SK-N-SH (cell line): ENCODE results near the gene NDUFS3. TPM values are rescaled to one million over a fixed set of nuclear protein-coding genes. Genes with fewer than 3 reads are reported as not detected.

Experiments used
- CTCF ChIA-PET: fragments of 300-600, 350-600 bp; formaldehyde crosslinking; extraction: SDS; loops from one replicate; lab custom pipeline; 2021; lab: Yijun Ruan, JAX
- POLR2A ChIA-PET: fragments of 350-600 bp; sonication (Branson Sonifier 250); formaldehyde crosslinking; extraction: SDS; loops from one replicate; lab custom pipeline; 2020; ENCODE audit warnings: antibody characterized with exemption, inconsistent platforms; lab: Yijun Ruan, JAX
- DNase-seq: peaks from one replicate; pipeline ENCODE4 v3.0.0; 2012
- H2AFZ ChIP-seq: fragments of 200-600 bp; sonication (generic); 2 replicates; pipeline ENCODE4 v1.8.1; 2016; ENCODE audit warnings: antibody characterized with exemption, mild to moderate bottlenecking, low read depth
- H3F3A ChIP-seq: fragments of 200-600 bp; sonication (generic); replicated peaks from 2 replicates; pipeline ENCODE3; 2016; ENCODE audit warnings: antibody characterized with exemption, mild to moderate bottlenecking; ENCODE audit not compliant: insufficient read depth
- H3K27ac ChIP-seq, 2 experiments: fragments of 200-500 bp in 1 of 2; fragments of 200-600 bp in 1 of 2; sonication (Bioruptor generic) in 1 of 2; sonication (generic), shearing (Covaris generic) in 1 of 2; 2 replicates each; pipeline versions ENCODE4 v1.5.1 to v1.6.1; 2014 to 2016; ENCODE audit warnings: low read depth in 2 of 2, inconsistent platforms in 1 of 2, low read length in 1 of 2, mild to moderate bottlenecking in 1 of 2, mixed read lengths in 1 of 2
- H3K27me3 ChIP-seq: fragments of 200-600 bp; sonication (generic), shearing (Covaris generic); 2 replicates; pipeline ENCODE4 v1.6.1; 2016; ENCODE audit warnings: mixed run types; ENCODE audit not compliant: insufficient read depth
- H3K36me3 ChIP-seq, 2 experiments: fragments of 200-500 bp in 1 of 2; fragments of 200-600 bp in 1 of 2; sonication (Bioruptor generic) in 1 of 2; sonication (generic) in 1 of 2; replicated peaks in 1 of 2; 2 replicates each; pipeline versions ENCODE3 to v1.5.1; 2014 to 2016; ENCODE audit warnings: low read length in 1 of 2, mild to moderate bottlenecking in 1 of 2; ENCODE audit not compliant: insufficient read depth in 2 of 2, control insufficient read depth in 1 of 2
- H3K4me1 ChIP-seq, 2 experiments: fragments of 200-500 bp in 1 of 2; fragments of 200-600 bp in 1 of 2; sonication (Bioruptor generic) in 1 of 2; sonication (generic), shearing (Covaris generic) in 1 of 2; 2 replicates each; pipeline versions ENCODE4 v1.5.1 to v1.6.1; 2014 to 2016; ENCODE audit warnings: low read depth in 1 of 2, low read length in 1 of 2, mixed run types in 1 of 2; ENCODE audit not compliant: insufficient read depth in 2 of 2, control insufficient read depth in 1 of 2
- H3K4me2 ChIP-seq: fragments of 200-600 bp; sonication (generic), shearing (Covaris generic); 2 replicates; pipeline ENCODE4 v1.6.1; 2017; ENCODE audit warnings: mixed run types
- H3K4me3 ChIP-seq, 2 experiments: fragments of 200-500 bp in 1 of 2; fragments of 200-600 bp in 1 of 2; sonication (Bioruptor generic) in 1 of 2; sonication (generic), shearing (Covaris generic) in 1 of 2; 2 replicates each; pipeline versions ENCODE4 v1.5.1 to v1.8.1; 2014 to 2016; ENCODE audit warnings: low read depth in 2 of 2, inconsistent platforms in 1 of 2, low read length in 1 of 2, mild to moderate bottlenecking in 1 of 2, mixed read lengths in 1 of 2, moderate library complexity in 1 of 2
- H3K79me2 ChIP-seq: fragments of 200-600 bp; sonication (generic); 2 replicates; pipeline ENCODE4 v1.8.1; 2017; ENCODE audit warnings: mild to moderate bottlenecking; ENCODE audit not compliant: insufficient read depth
- H3K9ac ChIP-seq: fragments of 200-600 bp; sonication (generic); 2 replicates; pipeline ENCODE4 v1.6.1; 2017; ENCODE audit warnings: mixed run types
- H3K9me2 ChIP-seq: fragments of 200-600 bp; sonication (generic); 2 replicates; pipeline ENCODE4 v1.6.1; 2017; ENCODE audit warnings: mixed run types
- H3K9me3 ChIP-seq: fragments of 200-600 bp; sonication (generic); 2 replicates; pipeline ENCODE4 v1.6.1; 2017; ENCODE audit warnings: mixed run types, mild to moderate bottlenecking, moderate library complexity
- H4K20me1 ChIP-seq: fragments of 200-600 bp; sonication (generic); 2 replicates; pipeline ENCODE4 v1.6.1; 2017; ENCODE audit warnings: mild to moderate bottlenecking, mixed run types; ENCODE audit not compliant: insufficient read depth
- CHD2 ChIP-seq: fragments of 150-350 bp; IDR thresholded peaks from 2 replicates; pipeline ENCODE4 v1.6.1; 2018; ENCODE audit warnings: low read length; ENCODE audit not compliant: partially characterized antibody
- FOSL2 ChIP-seq: IDR thresholded peaks from 2 replicates; pipeline ENCODE4 v1.4.0; 2012; ENCODE audit warnings: low read depth, mild to moderate bottlenecking, moderate library complexity, borderline replicate concordance
- JUND ChIP-seq: IDR thresholded peaks from 2 replicates; pipeline ENCODE4 v1.4.0; 2012
- MXI1 ChIP-seq: IDR thresholded peaks from 2 replicates; pipeline ENCODE4 v1.6.1; 2012; ENCODE audit warnings: mild to moderate bottlenecking, low read depth, low read length, improper control_type of control experiment
- POLR2AphosphoS5 ChIP-seq: IDR thresholded peaks from 2 replicates; pipeline ENCODE4 v1.6.1; 2012; ENCODE audit warnings: low read depth, low read length
- SIN3A ChIP-seq: IDR thresholded peaks from 2 replicates; pipeline ENCODE4 v1.6.1; 2012; ENCODE audit warnings: low read depth, mild to moderate bottlenecking, low read length, moderate library complexity, borderline replicate concordance
- SMC3 ChIP-seq: IDR thresholded peaks from 2 replicates; pipeline ENCODE4 v1.6.1; 2012; ENCODE audit warnings: low read depth, low read length, improper control_type of control experiment
- TAF1 ChIP-seq: IDR thresholded peaks from 2 replicates; pipeline ENCODE4 v1.6.1; 2012; ENCODE audit warnings: low read depth, mild to moderate bottlenecking, low read length, moderate library complexity, borderline replicate concordance
- TEAD4 ChIP-seq: IDR thresholded peaks from 2 replicates; pipeline ENCODE4 v1.4.0; 2012; ENCODE audit warnings: mild to moderate bottlenecking, borderline replicate concordance; ENCODE audit not compliant: insufficient read depth
- YY1 ChIP-seq: IDR thresholded peaks from 2 replicates; pipeline ENCODE4 v1.4.0; 2012; ENCODE audit warnings: low read depth, mild to moderate bottlenecking
- WGBS: methylation state at CpG from one replicate; pipeline ENCODE4 v1.1.6; 2017; ENCODE audit warnings: low lambda C conversion rate; 5-methylcytosine and 5-hydroxymethylcytosine counted together
- polyA plus RNA-seq, 3 experiments: library from polyadenylated mRNA; depleted of rRNA; stranded (reverse); fragments of >200 nt; gene quantifications; 2 replicates each; pipeline ENCODE4 v1.2.3, GENCODE V29; 2012
- TF ChIP-seq, protein P1 (sequence below): fragments of 150-350 bp; IDR thresholded peaks from 2 replicates; pipeline ENCODE4 v1.6.1; 2016; ENCODE audit warnings: mild to moderate bottlenecking, low read depth, low read length
- TF ChIP-seq, protein P2 (sequence below): IDR thresholded peaks from 2 replicates; pipeline ENCODE4 v1.4.0; 2012; ENCODE audit warnings: low read depth
- TF ChIP-seq, protein P3 (sequence below): IDR thresholded peaks from 2 replicates; pipeline ENCODE4 v1.4.0; 2012; ENCODE audit warnings: low read depth, borderline replicate concordance

NDUFS3 gene
- polyA plus RNA-seq, 1 of the 3 experiments (the other 2 are of a cell fraction): 150 TPM

GRCh38 chr11:47564933-47565339, 13.9 kb upstream of the NDUFS3 start (continued):
- TF ChIP-seq, protein P1, sequence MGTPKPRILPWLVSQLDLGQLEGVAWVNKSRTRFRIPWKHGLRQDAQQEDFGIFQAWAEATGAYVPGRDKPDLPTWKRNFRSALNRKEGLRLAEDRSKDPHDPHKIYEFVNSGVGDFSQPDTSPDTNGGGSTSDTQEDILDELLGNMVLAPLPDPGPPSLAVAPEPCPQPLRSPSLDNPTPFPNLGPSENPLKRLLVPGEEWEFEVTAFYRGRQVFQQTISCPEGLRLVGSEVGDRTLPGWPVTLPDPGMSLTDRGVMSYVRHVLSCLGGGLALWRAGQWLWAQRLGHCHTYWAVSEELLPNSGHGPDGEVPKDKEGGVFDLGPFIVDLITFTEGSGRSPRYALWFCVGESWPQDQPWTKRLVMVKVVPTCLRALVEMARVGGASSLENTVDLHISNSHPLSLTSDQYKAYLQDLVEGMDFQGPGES: no peak
- no peak for TF ChIP-seq JUND

GRCh38 chr11:47565340-47566148, 13.3 kb upstream of the NDUFS3 start, which contains the start of gene PTPMT1:
TSS of gene PTPMT1 (plus strand) at chr11:47565599. CDS start at chr11:47565623, 24 bp downstream.
- TF ChIP-seq SIN3A (peak; percentile 32; the same call in 1 of the 2 replicates), TEAD4 (no peak), CHD2 (peak; percentile 98), YY1 (peak; percentile 68), MXI1 (peak; percentile 78), TAF1 (peak; percentile 64; the same call in 1 of the 2 replicates), FOSL2 (no peak), POLR2AphosphoS5 (peak; percentile 50), SMC3 (no peak)
- TF ChIP-seq, protein P1: no peak
- TF ChIP-seq, protein P2, sequence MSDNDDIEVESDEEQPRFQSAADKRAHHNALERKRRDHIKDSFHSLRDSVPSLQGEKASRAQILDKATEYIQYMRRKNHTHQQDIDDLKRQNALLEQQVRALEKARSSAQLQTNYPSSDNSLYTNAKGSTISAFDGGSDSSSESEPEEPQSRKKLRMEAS: peak; percentile 83
- TF ChIP-seq, protein P3, sequence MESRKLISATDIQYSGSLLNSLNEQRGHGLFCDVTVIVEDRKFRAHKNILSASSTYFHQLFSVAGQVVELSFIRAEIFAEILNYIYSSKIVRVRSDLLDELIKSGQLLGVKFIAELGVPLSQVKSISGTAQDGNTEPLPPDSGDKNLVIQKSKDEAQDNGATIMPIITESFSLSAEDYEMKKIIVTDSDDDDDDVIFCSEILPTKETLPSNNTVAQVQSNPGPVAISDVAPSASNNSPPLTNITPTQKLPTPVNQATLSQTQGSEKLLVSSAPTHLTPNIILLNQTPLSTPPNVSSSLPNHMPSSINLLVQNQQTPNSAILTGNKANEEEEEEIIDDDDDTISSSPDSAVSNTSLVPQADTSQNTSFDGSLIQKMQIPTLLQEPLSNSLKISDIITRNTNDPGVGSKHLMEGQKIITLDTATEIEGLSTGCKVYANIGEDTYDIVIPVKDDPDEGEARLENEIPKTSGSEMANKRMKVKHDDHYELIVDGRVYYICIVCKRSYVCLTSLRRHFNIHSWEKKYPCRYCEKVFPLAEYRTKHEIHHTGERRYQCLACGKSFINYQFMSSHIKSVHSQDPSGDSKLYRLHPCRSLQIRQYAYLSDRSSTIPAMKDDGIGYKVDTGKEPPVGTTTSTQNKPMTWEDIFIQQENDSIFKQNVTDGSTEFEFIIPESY: peak; percentile 94
- H2AFZ ChIP-seq: peak within 1 kb of the TSS; percentile 98
- 4% methylated on average over 22 of the region's 86 CpGs for WGBS
- H3K9me3 ChIP-seq: no peaks in the 10 kb centered on the region
- POLR2A ChIA-PET: interaction anchor here (1.0 to 3.7 kb wide), 5 partner anchors 12 to 67 kb away, joined by 3 to 18 read pairs (median 4); partner anchors contain the start of genes CELF1, KBTBD4 and NDUFS3
- CTCF ChIA-PET: interaction anchor here (0.6 to 4.0 kb wide), 6 partner anchors 11 to 516 kb away, joined by 3 to 21 read pairs (median 4); partner anchors contain the start of gene CELF1
- H3K27me3 ChIP-seq: no peaks in the 10 kb centered on the region
- peaks cover 0 to 4% of the 10 kb centered on the region in 2 experiments for H3K36me3 ChIP-seq
- H3K4me2 ChIP-seq: peak within 1 kb of the TSS; percentile 97
- H4K20me1 ChIP-seq: no peaks in the 10 kb centered on the region
- peak within 1 kb of the TSS; percentile 38 to 40; a peak in 3 of 4 replicates for H3K27ac ChIP-seq
- H3K9me2 ChIP-seq: no peaks in the 10 kb centered on the region
- peaks cover 59% of the 10 kb centered on the region for H3K79me2 ChIP-seq
- H3K4me1 ChIP-seq: peaks cover 0 to 3% of the 10 kb centered on the region in 2 experiments; a peak in 3 of 4 replicates
- H3K9ac ChIP-seq: peak within 1 kb of the TSS; percentile 96
- peak; percentile 94 for DNase-seq
- peak within 1 kb of the TSS; percentile 68 to 97 for H3K4me3 ChIP-seq
- H3F3A ChIP-seq: no peaks in the 10 kb centered on the region
